PC-3 (cell line): ENCODE data around the gene SNAPC2. TPM values are rescaled to one million over a fixed set of nuclear protein-coding genes. Genes with fewer than 3 reads are reported as not detected.

Experiments used
- ATAC-seq: fragments of 200-7000 bp; cut with Tn5 transposase; 2 replicates; pipeline ENCODE4 v1.9.1; 2020; ENCODE audit warnings: mild to moderate bottlenecking, moderate library complexity
- BruUV-seq: library from RNA; stranded (reverse); fragments of 400-500 nt; replicated peaks from 2 replicates; lab custom pipeline; 2021; lab: Mats Ljungman, UMichigan
- CTCF ChIA-PET: fragments of 300-600 bp; sonication (Branson Sonifier 250); formaldehyde crosslinking; loops from one replicate; lab custom pipeline; 2022; ENCODE audit warnings: antibody characterized with exemption; lab: Charles Lee
- POLR2A ChIA-PET: fragments of 300-600 bp; sonication (Branson Sonifier 250); formaldehyde crosslinking; loops from one replicate; lab custom pipeline; 2022; ENCODE audit warnings: antibody characterized with exemption; ENCODE audit not compliant: unreplicated experiment; lab: Charles Lee
- DNase-seq: peaks from one replicate; pipeline ENCODE4 v3.0.0-alpha.2; 2015
- H2AFZ ChIP-seq: fragments of 300-600 bp; sonication (generic); 2 replicates; pipeline ENCODE4 v1.6.0; 2016; ENCODE audit warnings: antibody characterized with exemption, low read length
- H3F3A ChIP-seq: fragments of 300-600 bp; sonication (generic); one replicate; pipeline ENCODE4 v1.6.0; 2017; ENCODE audit warnings: antibody characterized with exemption, low read length, control low read depth, mild to moderate bottlenecking; ENCODE audit not compliant: unreplicated experiment
- H3K27ac ChIP-seq: fragments of 300-600 bp; sonication (generic); 2 replicates; pipeline ENCODE4 v1.5.1; 2016; ENCODE audit warnings: mild to moderate bottlenecking, low read length
- H3K27me3 ChIP-seq: fragments of 300-600 bp; sonication (generic); 2 replicates; pipeline ENCODE4 v1.6.1; 2016; ENCODE audit warnings: low read length, mixed read lengths
- H3K36me3 ChIP-seq: fragments of 300-600 bp; sonication (generic); 2 replicates; pipeline ENCODE4 v1.6.1; 2016; ENCODE audit warnings: low read depth, mixed run types, low read length, mixed read lengths
- H3K4me1 ChIP-seq: fragments of 300-600 bp; sonication (generic); 2 replicates; pipeline ENCODE4 v1.5.1; 2016; ENCODE audit warnings: low read length; ENCODE audit not compliant: insufficient read depth
- H3K4me2 ChIP-seq: fragments of 300-600 bp; sonication (generic); 2 replicates; pipeline ENCODE4 v1.6.0; 2016; ENCODE audit warnings: low read length
- H3K4me3 ChIP-seq: fragments of 300-600 bp; sonication (generic); 2 replicates; pipeline ENCODE4 v1.5.1; 2016; ENCODE audit warnings: mild to moderate bottlenecking, low read length, mixed read lengths
- H3K79me2 ChIP-seq: fragments of 300-600 bp; sonication (generic); 2 replicates; pipeline ENCODE4 v1.6.1; 2017; ENCODE audit warnings: low read length, mixed read lengths
- H3K9ac ChIP-seq: fragments of 300-600 bp; sonication (generic); 2 replicates; pipeline ENCODE4 v1.6.0; 2016; ENCODE audit warnings: mild to moderate bottlenecking, low read length
- H3K9me2 ChIP-seq: fragments of 300-600 bp; sonication (generic); replicated peaks from 2 replicates; pipeline ENCODE4 v1.6.1; 2016; ENCODE audit warnings: mixed run types, low read length, mixed read lengths
- H3K9me3 ChIP-seq: fragments of 300-600 bp; sonication (generic); 2 replicates; pipeline ENCODE4 v1.6.1; 2016; ENCODE audit warnings: low read length, mixed read lengths
- H4K20me1 ChIP-seq: fragments of 300-600 bp; sonication (generic); 2 replicates; pipeline ENCODE4 v1.6.1; 2016; ENCODE audit warnings: low read length, mixed read lengths
- EZH2 ChIP-seq: fragments of 300-600 bp; sonication (generic); IDR thresholded peaks from one replicate; pipeline ENCODE4 v1.6.1; 2017; ENCODE audit warnings: antibody characterized with exemption, mild to moderate bottlenecking, low read length; ENCODE audit not compliant: unreplicated experiment
- EZH2phosphoT487 ChIP-seq: fragments of 300-600 bp; sonication (generic); IDR thresholded peaks from 2 replicates; pipeline ENCODE4 v1.6.1; 2018; ENCODE audit warnings: mild to moderate bottlenecking, antibody characterized with exemption, low read length, borderline replicate concordance
- intact Hi-C: fragments of 100-400 bp; cut with micrococcal nuclease; formaldehyde crosslinking; loops from 2 replicates; pipeline ENCODE4 v1.9.0; 2023
- total RNA-seq: library from RNA; depleted of rRNA; stranded (reverse); fragments of >200 nt; gene quantifications from 2 replicates; pipeline ENCODE4 v1.2.3, GENCODE V29; 2014
- TF ChIP-seq, protein P1 (sequence below): fragments of 300-600 bp; sonication (generic); conservative IDR thresholded peaks from 2 replicates; pipeline ENCODE4 v1.5.1; 2017; ENCODE audit warnings: antibody characterized with exemption, low read depth, mild to moderate bottlenecking, low read length

The SNAPC2 gene
- total RNA-seq, 1 experiment from 2014 or later, result 40.1 TPM

DNA sequence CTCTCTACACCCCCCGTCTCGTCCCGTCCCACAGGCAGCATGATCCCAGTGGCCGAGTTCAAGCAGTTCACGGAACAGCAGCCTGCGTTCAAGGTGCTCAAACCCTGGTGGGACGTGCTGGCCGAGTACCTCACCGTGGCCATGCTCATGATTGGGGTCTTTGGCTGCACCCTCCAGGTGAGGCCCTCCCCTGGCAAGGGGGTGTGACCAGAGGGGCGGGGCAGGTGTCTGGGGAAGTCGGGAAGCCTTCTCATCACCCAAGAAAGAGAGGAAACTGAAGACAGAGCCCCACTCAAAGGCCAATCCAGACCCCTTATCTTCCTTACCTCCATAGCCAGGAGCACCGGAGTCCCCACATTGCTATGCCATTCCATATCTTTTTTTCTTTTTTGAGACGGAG is 24.6 kb upstream of the SNAPC2 start:
- Histone ChIP-seq H3K27ac (no peak overlapping the region), H3K4me2 (no peak overlapping the region)
- POLR2A ChIA-PET, result no interaction called here

DNA sequence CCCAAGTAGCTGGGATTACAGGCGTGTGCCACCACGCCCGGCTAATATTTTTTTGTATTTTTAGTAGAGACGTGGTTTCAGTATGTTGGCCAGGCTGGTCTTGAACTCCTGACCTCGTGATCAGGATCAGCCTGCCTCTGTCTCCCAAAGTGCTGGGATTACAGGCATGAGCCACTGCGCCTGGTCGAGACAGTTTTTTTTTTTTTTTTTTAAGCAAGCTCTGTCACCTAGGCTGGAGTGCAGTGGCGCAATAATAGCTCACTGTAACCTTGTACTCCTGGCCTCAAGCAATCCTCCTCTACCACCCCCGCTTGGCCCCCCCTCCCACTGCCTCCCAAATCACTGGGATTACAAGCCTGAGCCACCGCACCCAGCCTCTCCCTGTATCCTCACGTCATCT is 22.8 kb upstream of the SNAPC2 start:
- peaks cover 14% of the 10 kb centered on the region for H3K79me2 ChIP-seq
- no peaks in the 10 kb centered on the region for H3K9me3 ChIP-seq
- peaks cover 11% of the 10 kb centered on the region for H3F3A ChIP-seq
- no peaks in the 10 kb centered on the region for H3K9me2 ChIP-seq
- intact Hi-C loops, result no loop called here
- H4K20me1 ChIP-seq, result no peaks in the 10 kb centered on the region
- no peak for TF ChIP-seq EZH2
- TF ChIP-seq, protein P1, sequence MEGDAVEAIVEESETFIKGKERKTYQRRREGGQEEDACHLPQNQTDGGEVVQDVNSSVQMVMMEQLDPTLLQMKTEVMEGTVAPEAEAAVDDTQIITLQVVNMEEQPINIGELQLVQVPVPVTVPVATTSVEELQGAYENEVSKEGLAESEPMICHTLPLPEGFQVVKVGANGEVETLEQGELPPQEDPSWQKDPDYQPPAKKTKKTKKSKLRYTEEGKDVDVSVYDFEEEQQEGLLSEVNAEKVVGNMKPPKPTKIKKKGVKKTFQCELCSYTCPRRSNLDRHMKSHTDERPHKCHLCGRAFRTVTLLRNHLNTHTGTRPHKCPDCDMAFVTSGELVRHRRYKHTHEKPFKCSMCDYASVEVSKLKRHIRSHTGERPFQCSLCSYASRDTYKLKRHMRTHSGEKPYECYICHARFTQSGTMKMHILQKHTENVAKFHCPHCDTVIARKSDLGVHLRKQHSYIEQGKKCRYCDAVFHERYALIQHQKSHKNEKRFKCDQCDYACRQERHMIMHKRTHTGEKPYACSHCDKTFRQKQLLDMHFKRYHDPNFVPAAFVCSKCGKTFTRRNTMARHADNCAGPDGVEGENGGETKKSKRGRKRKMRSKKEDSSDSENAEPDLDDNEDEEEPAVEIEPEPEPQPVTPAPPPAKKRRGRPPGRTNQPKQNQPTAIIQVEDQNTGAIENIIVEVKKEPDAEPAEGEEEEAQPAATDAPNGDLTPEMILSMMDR, result no peak
- no peak for TF ChIP-seq EZH2phosphoT487
- no peak overlapping the region for H3K27ac ChIP-seq
- ChIA-PET CTCF (no interaction called here), POLR2A (interaction anchor here (0.6 kb wide), 1 partner anchor 422 kb away, joined by 7 read pairs; no protein-coding TSS in a partner anchor)
- no peak overlapping the region for H3K4me3 ChIP-seq
- H3K9ac ChIP-seq, result no peak overlapping the region
- ATAC-seq, result no peak
- no peak overlapping the region for H2AFZ ChIP-seq
- H3K4me1 ChIP-seq, result peaks cover 19% of the 10 kb centered on the region
- no peak for DNase-seq
- BruUV-seq, result no TSS peak
- no peak overlapping the region for H3K4me2 ChIP-seq
- H3K36me3 ChIP-seq, result peaks cover 19% of the 10 kb centered on the region
- H3K27me3 ChIP-seq, result no peaks in the 10 kb centered on the region

More for the DNA sequence above, 24.6 kb upstream of the SNAPC2 start:
- intact Hi-C loops, result no loop called here
- ATAC-seq, result no peak
- H3K9me2 ChIP-seq, result no peaks in the 10 kb centered on the region
- H3K9me3 ChIP-seq, result no peaks in the 10 kb centered on the region
- no peak overlapping the region for H3K9ac ChIP-seq
- DNase-seq, result no peak
- H2AFZ ChIP-seq, result no peak overlapping the region
- H3K36me3 ChIP-seq, result peaks cover 19% of the 10 kb centered on the region
- no peaks in the 10 kb centered on the region for H3F3A ChIP-seq
- CTCF ChIA-PET, result no interaction called here
- no TSS peak for BruUV-seq
- H3K79me2 ChIP-seq, result peaks cover 28% of the 10 kb centered on the region
- no peak for TF ChIP-seq EZH2
- TF ChIP-seq EZH2phosphoT487, result no peak
- TF ChIP-seq, protein P1, result no peak
- H3K4me1 ChIP-seq, result peaks cover 19% of the 10 kb centered on the region
- H3K27me3 ChIP-seq, result no peaks in the 10 kb centered on the region
- no peaks in the 10 kb centered on the region for H4K20me1 ChIP-seq
- no peak overlapping the region for H3K4me3 ChIP-seq

DNA sequence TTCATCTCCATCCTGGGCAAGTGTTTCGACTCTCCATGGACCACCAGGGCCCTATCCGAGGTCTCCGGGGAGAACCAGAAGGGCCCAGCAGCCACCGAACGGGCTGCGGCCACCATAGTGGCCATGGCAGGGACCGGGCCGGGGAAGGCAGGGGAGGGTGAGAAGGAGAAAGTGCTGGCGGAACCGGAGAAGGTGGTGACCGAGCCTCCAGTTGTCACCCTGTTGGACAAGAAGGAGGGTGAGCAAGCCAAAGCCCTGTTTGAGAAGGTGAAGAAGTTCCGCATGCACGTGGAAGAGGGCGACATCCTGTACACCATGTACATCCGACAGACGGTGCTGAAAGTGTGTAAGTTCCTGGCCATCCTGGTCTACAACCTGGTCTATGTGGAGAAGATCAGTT is 21.2 kb upstream of the SNAPC2 start:
- H3K4me3 ChIP-seq, result no peak overlapping the region
- ATAC-seq (no peak), DNase-seq (no peak)
- no peak overlapping the region for H3K4me2 ChIP-seq
- no peak overlapping the region for H2AFZ ChIP-seq
- H3K9ac ChIP-seq, result no peak overlapping the region
- peaks cover 15% of the 10 kb centered on the region for H3K36me3 ChIP-seq
- TSS peak; percentile 5 for BruUV-seq
- H3K79me2 ChIP-seq, result peaks cover 11% of the 10 kb centered on the region
- H3K9me2 ChIP-seq, result no peaks in the 10 kb centered on the region
- H3K27me3 ChIP-seq, result no peaks in the 10 kb centered on the region
- TF ChIP-seq EZH2 (no peak), EZH2phosphoT487 (no peak)
- TF ChIP-seq, protein P1, result no peak
- no peaks in the 10 kb centered on the region for H4K20me1 ChIP-seq
- intact Hi-C loops, result no loop called here
- H3F3A ChIP-seq, result peaks cover 11% of the 10 kb centered on the region
- H3K4me1 ChIP-seq, result peaks cover 24% of the 10 kb centered on the region
- ChIA-PET CTCF (no interaction called here), POLR2A (interaction anchor here (0.5 kb wide), 1 partner anchor 18 kb away, joined by 3 read pairs; no protein-coding TSS in a partner anchor)
- no peak overlapping the region for H3K27ac ChIP-seq
- H3K9me3 ChIP-seq, result no peaks in the 10 kb centered on the region
